Small intestine (tissue), 16 donors: ENCODE data around the gene ZNF227. TPM values are rescaled to one million over a fixed set of nuclear protein-coding genes. Genes with fewer than 3 reads are reported as not detected.
"Not testable (repeated sequence)": the region's sequence is repeated elsewhere in the genome, so short reads cannot be mapped to it uniquely, and the experiment has no call there.

Experiments
- DNase-seq, 2 donors: peaks; one replicate each; pipeline versions ENCODE4 v3.0.0 to v3.0.0-alpha.2; 2013
- FAIRE-seq: peaks from 2 replicates; lab custom pipeline; 2012; peaks lifted over from hg19 to GRCh38; lab: Jason Lieb, UNC
- H3K27ac ChIP-seq, 3 donors: one replicate each; pipeline ENCODE4 v1.5.1; 2013; ENCODE audit warnings: low read length in 2 of 3, mild to moderate bottlenecking in 2 of 3, control low read depth in 1 of 3, inconsistent platforms in 1 of 3, low read depth in 1 of 3, moderate library complexity in 1 of 3
- H3K27me3 ChIP-seq, 3 donors: one replicate each; pipeline ENCODE4 v1.6.1; 2013; ENCODE audit warnings: low read length in 3 of 3, inconsistent platforms in 1 of 3; ENCODE audit not compliant: control insufficient read depth in 3 of 3, insufficient read depth in 3 of 3
- H3K36me3 ChIP-seq, 3 donors: one replicate each; pipeline ENCODE4 v1.6.1; 2013; ENCODE audit warnings: low read length in 3 of 3, inconsistent platforms in 1 of 3, low read depth in 1 of 3, mild to moderate bottlenecking in 1 of 3, moderate library complexity in 1 of 3; ENCODE audit not compliant: control insufficient read depth in 3 of 3, insufficient read depth in 2 of 3
- H3K4me1 ChIP-seq, 3 donors: one replicate each; pipeline ENCODE4 v1.6.1; 2013; ENCODE audit warnings: low read length in 2 of 3, inconsistent platforms in 1 of 3, low read depth in 1 of 3, mild to moderate bottlenecking in 1 of 3, moderate library complexity in 1 of 3; ENCODE audit not compliant: control insufficient read depth in 3 of 3, insufficient read depth in 2 of 3
- H3K4me3 ChIP-seq, 3 donors: one replicate each; pipeline ENCODE4 v1.5.1; 2013; ENCODE audit warnings: low read length in 3 of 3, control low read depth in 1 of 3, inconsistent platforms in 1 of 3, low read depth in 1 of 3, mild to moderate bottlenecking in 1 of 3, moderate library complexity in 1 of 3
- H3K9me3 ChIP-seq, 2 donors: one replicate each; pipeline ENCODE4 v1.6.1; 2013; ENCODE audit warnings: low read depth in 1 of 2, low read length in 1 of 2; ENCODE audit not compliant: control insufficient read depth in 2 of 2, insufficient read depth in 1 of 2
- WGBS, 3 donors: extraction: QIAGEN DNeasy Blood & Tissue Kit; methylation state at CpG; one replicate each; pipeline ENCODE4 v1.1.7; 2013; 5-methylcytosine and 5-hydroxymethylcytosine counted together
- long read RNA-seq, 10 donors: transcript quantifications; one replicate each; lab custom pipeline, GENCODE V29; 2026
- polyA plus RNA-seq, 4 donors: library from polyadenylated mRNA; stranded (reverse) in 3 of 4; unstranded in 1 of 4; fragments of 200-250 nt in 3 of 4; fragments of 120-200 nt in 1 of 4; gene quantifications; one replicate each; pipeline versions ENCODE4 v1.2.1 to v1.2.3, GENCODE V29; 2013
- donor health status: healthy with polysubstance abuse.
- donor health status: control.
- donor health status: control.
- donor health status: Bipolar disorder and iron deficiency.
- donor health status: healthy.

ZNF227 gene
- polyA plus RNA-seq, result 10 to 100 TPM in 1 of 4 donors, 1 to 10 TPM in 3; 3.8 to 18.8 (median 5.0) TPM
- long read RNA-seq, donor 1, result 0 reads
- long read RNA-seq, donor 2, result 0 reads
- long read RNA-seq, donor 3, partial matches to known transcripts, result 0 of 1 reads
- long read RNA-seq, donor 3, other reads (novel, unspliced or antisense), result 0 of 1 reads
- long read RNA-seq, donor 4, partial matches to known transcripts, result 0 of 1 reads
- long read RNA-seq, donor 4, other reads (novel, unspliced or antisense), result 0 of 1 reads
- long read RNA-seq, donor 5, result 0 reads
- long read RNA-seq, donor 6, result 0 reads
- long read RNA-seq, donor 7, partial matches to known transcripts, result 7 of 11 reads
- long read RNA-seq, donor 7, other reads (novel, unspliced or antisense), result 0 of 11 reads
- long read RNA-seq, donor 8, result 0 reads
- long read RNA-seq, donor 9, result 0 reads
- long read RNA-seq, donor 10, partial matches to known transcripts, result 0 of 4 reads
- long read RNA-seq, donor 10, other reads (novel, unspliced or antisense), result 0 of 4 reads

GRCh38 chr19:44212250-44212865 lies at the start of gene ZNF227:
Gene ZNF227 (plus strand): TSS chr19:44212532. CDS start chr19:44217793, 5,261 bp downstream.
- DNase-seq (peak; percentile 96 to 97), FAIRE-seq (peak; percentile 39)
- peaks cover 0 to 16% (median 8%) of the 10 kb centered on the region in 3 donors for H3K36me3 ChIP-seq
- H3K27me3 ChIP-seq, result no peaks in the 10 kb centered on the region
- peaks cover 1 to 9% of the 10 kb centered on the region in 2 donors for H3K9me3 ChIP-seq
- H3K27ac ChIP-seq, result peak within 1 kb of the TSS; percentile 78 to 97 (median 88)
- WGBS, 3 donors, result 0% methylated on average over 37 of the region's 37 CpGs
- peak within 1 kb of the TSS; percentile 95 to 99 (median 97) for H3K4me3 ChIP-seq
- H3K4me1 ChIP-seq, result peaks cover 0 to 4% (median 0%) of the 10 kb centered on the region in 3 donors

GRCh38 chr19:44163789-44164188 lies 48.5 kb upstream of the ZNF227 start:
- H3K27ac ChIP-seq, result no peak overlapping the region
- no peaks in the 10 kb centered on the region for H3K27me3 ChIP-seq
- H3K36me3 ChIP-seq, result peaks cover 5 to 8% (median 7%) of the 10 kb centered on the region in 3 donors
- peaks cover 0 to 43% of the 10 kb centered on the region in 2 donors for H3K9me3 ChIP-seq
- no peak for FAIRE-seq
- no peak overlapping the region for H3K4me3 ChIP-seq
- peaks cover 0 to 3% (median 0%) of the 10 kb centered on the region in 3 donors for H3K4me1 ChIP-seq
- 92 to 97% (median 93%) methylated on average over 2 of the region's 2 CpGs for WGBS, 3 donors
- no peak for DNase-seq

GRCh38 chr19:44164327-44164672 lies 48.0 kb upstream of the ZNF227 start:
- Histone ChIP-seq H3K9me3 (peaks cover 0 to 44% of the 10 kb centered on the region in 2 donors), H3K36me3 (peaks cover 5 to 11% (median 7%) of the 10 kb centered on the region in 3 donors), H3K4me1 (peaks cover 0 to 3% (median 0%) of the 10 kb centered on the region in 3 donors), H3K4me3 (peak overlapping the region; percentile 60 to 99 (median 69)), H3K27me3 (no peaks in the 10 kb centered on the region), H3K27ac (peak overlapping the region; percentile 22 to 98 (median 92))
- no peak for FAIRE-seq
- DNase-seq, result no peak
- whole genome bisulfite sequencing, 3 donors, result 53 to 66% (median 65%) methylated on average over 3 of the region's 3 CpGs

- H3K36me3 ChIP-seq, result peaks cover 5 to 14% (median 11%) of the 10 kb centered on the region in 3 donors
- no peaks in the 10 kb centered on the region for H3K27me3 ChIP-seq
- peaks cover 0 to 3% (median 0%) of the 10 kb centered on the region in 3 donors for H3K4me1 ChIP-seq
- 0 to 1% (median 0%) methylated on average over 32 of the region's 32 CpGs for WGBS, 3 donors
- peak within 1 kb of the TSS; percentile 60 to 99 (median 69) for H3K4me3 ChIP-seq
- DNase-seq, result peak; percentile 97 to 99
- FAIRE-seq, result no peak
- peak within 1 kb of the TSS; percentile 56 to 98 (median 92) for H3K27ac ChIP-seq
- peaks cover 0 to 42% of the 10 kb centered on the region in 2 donors for H3K9me3 ChIP-seq
These were observed 47.4 kb upstream of the ZNF227 start, which contains the start of gene ZNF226 for GRCh38 chr19:44164673-44165512. Gene ZNF226 (plus strand): TSS chr19:44165100. CDS start chr19:44170081, 4,981 bp downstream.

GRCh38 chr19:44170660-44171059 lies 41.7 kb upstream of the ZNF227 start:
- WGBS, 3 donors, result 98% methylated on average over 6 of the region's 6 CpGs
- H3K4me3 ChIP-seq, DNase-seq, FAIRE-seq, H3K27me3 ChIP-seq, H3K27ac ChIP-seq, H3K4me1 ChIP-seq: not testable (repeated sequence)
- peaks cover 36 to 48% (median 37%) of the 10 kb centered on the region in 3 donors for H3K36me3 ChIP-seq
- H3K9me3 ChIP-seq, result peaks cover 0 to 56% of the 10 kb centered on the region in 2 donors

GRCh38 chr19:44176590-44176989 lies 35.7 kb upstream of the ZNF227 start:
- DNase-seq (no peak), FAIRE-seq (no peak)
- Histone ChIP-seq H3K27me3 (no peaks in the 10 kb centered on the region), H3K27ac (no peak overlapping the region), H3K36me3 (peaks cover 18 to 42% (median 38%) of the 10 kb centered on the region in 3 donors), H3K4me3 (no peak overlapping the region), H3K9me3 (peaks cover 3 to 57% of the 10 kb centered on the region in 2 donors), H3K4me1 (no peaks in the 10 kb centered on the region)
- 96 to 100% (median 99%) methylated on average over 3 of the region's 3 CpGs for WGBS, 3 donors

- DNase-seq, result no peak
- Histone ChIP-seq H3K9me3 (peaks cover 3 to 47% of the 10 kb centered on the region in 2 donors), H3K27ac (no peak overlapping the region), H3K4me1 (no peaks in the 10 kb centered on the region), H3K4me3 (no peak overlapping the region), H3K27me3 (no peaks in the 10 kb centered on the region), H3K36me3 (peaks cover 4 to 9% (median 8%) of the 10 kb centered on the region in 3 donors)
- FAIRE-seq, result no peak
These were observed 31.4 kb upstream of the ZNF227 start for GRCh38 chr19:44180968-44181367.
